Hypothalamus (tissue), 51 donors: ENCODE data around the gene CACNG5.
A peak's percentile ranks its signal among the peaks of the same experiment; 100 is the strongest.
"Not testable (repeated sequence)": the region's sequence is repeated elsewhere in the genome, so short reads cannot be mapped to it uniquely, and the experiment has no call there.

Experiments
- DNase-seq, 51 donors: peaks; one replicate each; lab custom pipeline; 2025; lab: John Stamatoyannopoulos, UW

CACNG5 gene

DNA sequence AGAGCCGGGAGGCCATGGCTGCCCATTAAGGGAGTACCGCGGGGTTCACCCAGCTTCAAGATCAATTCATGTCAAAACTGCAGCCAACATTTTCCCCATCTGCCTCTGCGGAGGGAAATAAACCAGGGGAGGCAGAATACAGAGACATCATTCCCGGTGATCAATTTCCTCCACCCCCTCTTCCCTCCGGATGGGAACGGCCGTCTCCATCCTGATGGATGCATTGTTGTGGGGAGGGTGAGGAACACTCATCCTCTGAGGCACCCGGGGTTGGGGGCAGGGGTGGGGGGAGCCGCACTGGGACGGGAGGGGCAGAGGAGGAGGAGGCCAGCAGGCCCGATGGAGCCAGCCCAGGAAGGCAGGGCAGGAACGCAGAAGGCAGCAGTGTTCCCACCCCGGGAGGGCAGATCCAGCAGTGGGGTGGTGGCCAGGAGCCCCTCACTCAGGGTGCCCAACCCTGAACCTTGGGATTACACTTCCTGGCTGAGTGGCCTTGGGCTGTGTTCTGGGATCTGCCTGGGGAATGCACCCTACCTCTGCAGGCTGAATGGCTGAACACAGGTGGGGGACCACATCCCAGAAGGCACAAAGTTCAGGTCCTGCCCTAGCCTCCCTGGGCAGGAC lies 14.2 kb downstream of the CACNG5 start:
- DNase-seq, result no peak

- DNase-seq, result no peak
Measured at GRCh38 chr17:66849851-66850580, 15.1 kb downstream of the CACNG5 start.

DNA sequence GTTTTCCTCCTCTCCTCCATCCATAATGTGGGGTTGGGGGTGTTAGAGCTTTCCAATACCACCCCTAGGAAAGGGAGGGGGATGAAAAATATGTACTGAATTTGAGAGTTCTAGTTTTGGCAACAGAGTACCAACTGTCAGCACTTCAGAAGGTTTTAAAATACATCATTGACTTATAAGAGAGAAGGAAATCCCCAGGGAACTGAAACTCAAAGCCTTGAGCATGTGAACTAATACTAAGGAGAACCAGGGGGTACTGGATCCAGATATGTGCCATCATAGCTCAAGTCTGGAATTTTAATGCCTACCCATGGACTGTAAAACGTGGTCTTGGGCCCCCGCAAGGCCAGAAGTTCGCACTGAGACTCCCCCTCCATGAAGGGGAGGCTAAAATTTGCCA lies 15.8 kb downstream of the CACNG5 start:
- no peak for DNase-seq

DNA sequence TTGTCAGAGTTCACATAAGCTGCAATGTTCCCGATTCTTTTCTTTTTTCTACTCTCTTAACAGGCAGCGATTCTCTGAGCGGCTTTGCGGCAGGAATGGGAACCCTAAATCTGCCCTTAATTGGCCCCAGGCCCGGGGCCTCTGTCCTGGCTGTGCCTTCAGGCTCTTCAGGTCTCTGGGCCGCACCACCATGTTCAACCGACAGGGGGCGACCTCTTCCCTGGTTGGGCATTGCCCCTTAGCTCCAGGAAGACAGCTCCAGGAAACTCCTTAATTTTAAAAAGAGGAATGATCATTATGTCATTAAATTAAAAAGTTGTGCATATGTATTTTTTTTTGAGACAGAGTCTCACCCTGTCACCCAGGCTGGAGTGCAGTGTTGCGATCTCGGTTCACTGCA lies 20.3 kb downstream of the CACNG5 start:
- DNase-seq, result no peak

GRCh38 chr17:66858226-66859083 lies 23.5 kb downstream of the CACNG5 start:
- DNase-seq, result no peak

GRCh38 chr17:66859353-66859752 lies 24.4 kb downstream of the CACNG5 start:
- DNase-seq, result no peak

DNA sequence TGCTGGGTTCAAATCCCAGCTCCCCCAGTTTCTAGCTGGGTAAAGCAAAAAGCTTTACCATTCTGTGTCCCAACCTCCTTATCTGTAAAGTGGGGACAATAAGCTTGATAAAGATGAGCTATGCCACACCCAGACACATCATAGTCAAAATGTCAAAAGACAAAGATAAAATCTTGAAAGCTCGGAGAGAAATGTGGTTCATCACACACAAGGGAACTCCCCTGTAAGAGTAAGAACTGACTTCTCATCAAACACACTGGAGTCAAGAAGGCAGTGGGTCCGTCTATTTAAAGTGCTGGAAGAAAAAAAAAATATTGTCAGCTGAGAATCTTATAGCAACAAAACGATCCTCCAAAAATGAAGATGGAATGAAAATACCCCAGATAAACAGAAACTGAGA lies 25.3 kb downstream of the CACNG5 start:
- no peak for DNase-seq

DNA sequence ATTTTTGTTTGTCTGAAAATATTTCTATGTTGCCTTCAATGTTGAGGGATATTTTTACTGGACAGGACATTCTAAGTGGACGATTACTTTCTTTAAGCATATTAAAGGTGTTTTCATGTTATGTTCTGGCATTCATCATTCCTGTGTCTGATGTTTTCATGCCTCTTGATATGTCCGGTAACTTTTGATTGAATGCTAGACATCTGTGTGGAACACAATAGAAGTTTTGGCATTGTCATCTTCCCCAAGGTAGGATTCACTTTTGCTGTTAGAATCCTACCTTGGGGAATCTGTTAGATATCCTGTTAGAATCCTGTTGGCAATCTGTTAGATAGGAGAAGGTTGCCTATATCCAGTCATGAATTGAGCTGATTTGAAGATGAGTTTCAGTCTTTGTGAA lies 28.9 kb downstream of the CACNG5 start:
- no peak for DNase-seq

GRCh38 chr17:66865151-66865550 lies 30.2 kb downstream of the CACNG5 start:
- no peak for DNase-seq

DNA sequence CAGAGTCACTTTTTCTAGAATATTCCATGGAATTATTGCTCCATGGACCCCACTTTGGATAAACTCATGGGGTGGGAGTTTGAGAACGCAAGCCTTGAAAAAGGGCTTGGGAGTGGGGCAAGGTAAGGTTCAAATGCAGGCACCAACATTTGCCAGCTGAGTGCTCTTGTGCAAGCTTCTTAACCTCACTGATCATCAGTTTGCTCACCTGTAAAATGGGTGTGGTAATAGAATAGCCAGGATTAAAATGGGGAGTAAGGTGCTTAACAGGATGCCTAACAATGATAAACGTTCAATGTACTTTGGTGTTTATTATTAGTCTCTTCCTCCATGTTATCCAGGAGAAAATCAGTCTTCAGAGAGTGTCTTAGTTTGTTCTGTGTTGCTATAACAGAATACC lies 39.0 kb downstream of the CACNG5 start:
- no peak for DNase-seq

- no peak for DNase-seq
Measured at GRCh38 chr17:66884931-66885330, 50.0 kb downstream of the CACNG5 start.

DNA sequence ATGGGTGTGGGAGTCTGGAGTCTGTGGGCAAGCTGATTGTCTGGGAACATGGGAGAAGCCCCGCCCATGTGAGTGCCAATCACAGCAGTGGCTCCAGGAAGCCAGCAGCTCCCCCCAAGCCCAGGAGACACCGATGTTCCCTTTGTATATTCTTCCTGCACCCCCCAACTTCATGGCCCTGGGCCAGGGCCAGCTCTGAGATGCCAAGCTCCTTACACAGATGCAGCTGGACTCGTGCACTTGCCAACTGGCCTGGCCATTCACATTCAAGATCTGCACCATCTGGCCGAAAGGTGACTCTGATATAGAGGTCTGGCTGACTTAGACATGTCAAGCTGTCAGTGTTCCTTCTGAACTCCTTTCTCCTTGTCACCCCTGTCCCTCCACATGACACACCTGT lies 50.5 kb downstream of the CACNG5 start:
- DNase-seq, result peak in 17 of 51 donors; percentile 1 to 43 (median 13)

DNA sequence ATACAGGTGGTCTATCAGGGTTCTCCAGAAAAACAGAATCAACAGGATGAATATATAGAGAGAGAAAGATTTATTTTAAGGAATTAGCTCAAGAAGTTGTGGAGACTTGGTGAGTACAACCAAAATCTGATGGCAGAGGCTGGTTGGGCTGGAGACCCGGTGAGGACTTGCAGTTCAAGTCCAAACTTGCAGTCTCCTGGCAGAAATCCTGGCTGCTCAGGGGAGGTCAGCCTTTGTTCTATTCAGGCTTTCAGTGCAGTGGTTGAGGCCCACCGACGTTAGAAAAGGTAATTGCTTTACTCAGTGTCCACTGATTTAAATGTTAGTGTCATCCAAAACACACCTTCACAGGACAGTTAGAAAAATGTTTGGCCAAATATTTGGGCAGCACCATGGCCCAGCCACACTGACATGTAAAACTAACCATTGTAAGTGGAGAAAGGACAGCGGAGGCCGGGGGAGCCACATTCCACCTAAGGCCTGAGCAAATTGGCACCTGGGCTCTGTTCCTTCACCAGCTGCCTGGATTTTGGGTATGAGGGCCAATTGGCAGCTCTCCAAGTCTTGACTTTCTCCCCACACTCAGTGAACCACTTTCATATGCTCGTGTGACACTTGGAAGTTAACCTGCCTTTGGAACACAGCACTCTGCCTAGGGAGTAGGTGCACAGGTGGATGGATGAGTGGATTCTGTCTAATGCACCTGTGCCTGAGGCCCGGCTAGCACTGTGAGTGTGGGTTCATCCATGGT lies 54.7 kb downstream of the CACNG5 start:
- DNase-seq, result no peak

DNA sequence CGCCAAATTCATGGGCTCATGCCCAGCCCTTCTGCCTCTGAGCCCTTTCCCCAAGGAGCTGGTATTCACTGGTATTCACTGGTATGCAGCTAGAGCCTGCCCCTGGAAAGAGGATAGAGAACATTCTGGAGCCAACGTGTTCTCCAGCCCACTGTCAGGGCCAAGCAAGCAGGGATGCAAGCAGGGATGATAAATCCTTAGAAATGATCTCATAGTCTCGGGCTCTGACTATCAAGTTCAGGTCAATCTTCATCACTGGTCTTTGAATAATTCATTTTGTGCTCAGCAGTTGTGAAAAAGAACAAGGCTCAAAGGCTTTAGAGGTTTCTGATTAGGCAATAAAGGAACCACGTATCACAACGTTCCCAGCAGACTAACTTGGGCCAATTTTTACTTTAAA lies 57.3 kb downstream of the CACNG5 start:
- no peak for DNase-seq

DNA sequence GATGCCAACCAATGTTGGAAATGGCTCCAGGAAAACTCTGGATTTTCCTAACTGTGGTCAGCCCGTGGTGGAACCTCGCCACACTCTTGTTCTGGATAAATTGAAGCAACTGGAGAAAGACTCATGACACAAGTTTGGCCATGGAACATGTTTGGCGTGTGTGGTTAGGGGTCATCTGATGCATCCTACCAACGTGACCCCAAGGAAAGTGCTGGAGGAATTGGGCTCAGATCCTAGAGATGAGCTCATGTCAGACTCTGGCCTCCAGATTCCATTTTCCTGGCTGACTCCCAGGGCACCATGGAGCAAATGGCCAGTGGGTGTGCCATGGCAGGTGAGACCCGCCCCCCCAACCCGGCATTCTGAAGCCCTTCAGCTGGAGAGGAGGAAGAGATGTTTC lies 58.5 kb downstream of the CACNG5 start:
- DNase-seq, result no peak

DNA sequence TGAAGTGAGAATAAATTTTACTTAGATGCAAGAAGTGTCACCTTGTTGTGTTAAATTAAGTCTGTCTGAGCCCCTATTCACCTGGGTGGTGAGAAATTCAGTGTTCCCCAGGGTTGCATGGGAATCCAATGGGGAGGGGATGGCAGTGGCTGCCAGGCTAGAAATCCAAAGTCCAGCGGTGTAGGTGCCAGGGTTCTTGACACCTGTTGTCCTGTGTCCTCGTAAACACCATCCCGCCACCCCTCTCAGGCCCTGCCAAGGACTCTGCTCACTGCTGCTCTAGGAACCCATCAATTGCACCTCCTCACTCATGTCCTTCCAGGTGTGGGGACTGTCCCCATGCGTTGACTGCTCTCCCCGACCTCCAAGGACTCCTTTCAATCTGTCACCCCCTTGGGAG lies 58.9 kb downstream of the CACNG5 start:
- DNase-seq, result no peak

- peak in 3 of 51 donors; percentile 6 to 42 (median 18) for DNase-seq
Measured at GRCh38 chr17:66897141-66897540, 62.2 kb downstream of the CACNG5 start.

DNA sequence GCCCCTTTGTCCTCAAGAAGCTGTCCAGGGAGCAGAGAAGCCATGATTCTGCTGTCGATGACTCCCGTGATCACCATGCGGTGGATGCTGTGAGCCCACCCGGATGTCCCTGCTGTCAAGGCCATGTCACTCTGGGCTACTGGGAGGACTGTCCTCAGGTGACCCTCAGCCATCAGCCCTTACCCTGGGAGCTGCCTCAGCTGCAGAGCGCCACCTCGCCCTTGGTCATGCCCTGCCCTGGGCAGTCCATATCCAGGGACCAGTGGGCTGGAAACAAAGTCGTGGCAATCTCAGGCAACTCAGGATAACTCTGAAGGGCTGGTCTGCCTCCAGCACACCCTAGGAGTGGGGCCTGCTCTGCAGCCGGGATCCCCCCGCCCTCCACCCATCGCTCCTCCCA lies 63.6 kb downstream of the CACNG5 start:
- no peak for DNase-seq

DNA sequence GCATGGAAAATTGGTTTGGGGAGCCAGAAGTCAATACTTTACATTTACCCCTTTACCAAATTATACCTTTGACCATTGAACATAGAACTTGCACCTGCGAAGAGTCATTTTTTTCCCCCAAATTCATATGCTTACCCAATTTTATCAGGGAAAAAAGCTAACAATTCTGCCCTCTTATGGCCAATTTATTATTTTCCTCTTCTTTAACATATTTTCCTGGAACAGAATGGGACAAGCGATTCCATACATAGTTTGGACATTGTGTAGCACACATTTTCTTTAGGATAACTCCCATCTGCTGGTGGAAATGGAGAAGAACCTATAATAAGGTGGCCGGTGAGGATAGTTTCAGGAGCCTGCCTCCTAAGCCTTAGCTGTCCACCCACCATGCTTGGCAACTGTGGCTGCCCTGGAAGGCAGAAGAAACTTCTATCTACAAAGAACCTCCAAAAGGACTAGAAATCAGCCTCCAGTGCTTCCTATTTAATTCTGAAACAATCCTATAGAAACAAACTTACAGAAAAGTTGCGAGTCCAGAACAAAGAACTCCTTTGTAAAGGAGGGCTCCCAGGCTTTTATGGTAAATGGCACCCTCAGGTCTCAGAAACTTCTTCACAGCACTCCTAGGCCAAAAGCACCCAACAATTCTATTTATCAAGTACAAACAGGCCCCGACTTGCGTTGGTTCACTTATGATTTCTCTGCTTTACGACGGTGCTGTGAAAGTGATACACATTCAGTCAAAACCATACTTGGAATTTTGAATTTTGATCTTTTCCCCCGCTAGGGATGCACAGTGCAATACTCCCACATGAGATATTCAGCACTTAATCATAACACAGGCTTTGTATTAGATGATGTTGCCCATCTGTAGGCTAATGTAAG lies 65.5 kb downstream of the CACNG5 start:
- no peak for DNase-seq

GRCh38 chr17:66903296-66903695 lies 68.4 kb downstream of the CACNG5 start:
- not testable (repeated sequence) for DNase-seq
